A673 (cell line): ENCODE measurements around the gene TMEM81. TPM values are rescaled to one million over a fixed set of nuclear protein-coding genes. Genes with fewer than 3 reads are reported as not detected.

Experiments used
- BruUV-seq: library from RNA; stranded (reverse); fragments of 400-500 nt; replicated peaks from 2 replicates; lab custom pipeline; 2021; lab: Mats Ljungman, UMichigan
- CTCF ChIA-PET: fragments of 300-600 bp; sonication (Branson Sonifier 250); formaldehyde crosslinking; loops from one replicate; lab custom pipeline; 2022; ENCODE audit warnings: antibody characterized with exemption; lab: Charles Lee
- POLR2A ChIA-PET: fragments of 300-600 bp; sonication (Branson Sonifier 250); formaldehyde crosslinking; loops from one replicate; lab custom pipeline; 2022; ENCODE audit warnings: antibody characterized with exemption; ENCODE audit not compliant: low non-redundant PET; lab: Charles Lee
- DNase-seq: peaks from one replicate; pipeline ENCODE4 v3.0.0-alpha.2; 2015; ENCODE audit warnings: low spot score
- H3K27ac ChIP-seq: fragments of 200-600 bp; sonication (generic); 2 replicates; pipeline ENCODE4 v1.5.1; 2016; ENCODE audit warnings: mixed run types, low read depth, mild to moderate bottlenecking, mixed read lengths, antibody characterized with exemption, low read length; ENCODE audit not compliant: poor library complexity, severe bottlenecking
- H3K27me3 ChIP-seq: fragments of 200-600 bp; sonication (generic); replicated peaks from 2 replicates; pipeline ENCODE4 v1.6.1; 2017; ENCODE audit warnings: mixed run types, low read depth, mild to moderate bottlenecking, mixed read lengths, antibody characterized with exemption, low read length; ENCODE audit not compliant: insufficient read depth, poor library complexity
- H3K36me3 ChIP-seq: fragments of 200-600 bp; sonication (generic); 2 replicates; pipeline ENCODE4 v1.6.1; 2016; ENCODE audit warnings: mixed run types, mild to moderate bottlenecking, mixed read lengths, antibody characterized with exemption, low read length; ENCODE audit not compliant: insufficient read depth, poor library complexity, severe bottlenecking
- H3K4me1 ChIP-seq: fragments of 200-600 bp; sonication (generic); 2 replicates; pipeline ENCODE4 v1.6.1; 2017; ENCODE audit warnings: mixed run types, mild to moderate bottlenecking, mixed read lengths, antibody characterized with exemption, low read length; ENCODE audit not compliant: insufficient read depth, poor library complexity, severe bottlenecking
- H3K4me3 ChIP-seq: fragments of 200-600 bp; sonication (generic); 2 replicates; pipeline ENCODE4 v1.5.1; 2016; ENCODE audit warnings: low read depth, mixed run types, mild to moderate bottlenecking, mixed read lengths, low read length; ENCODE audit not compliant: poor library complexity, severe bottlenecking
- H3K9me3 ChIP-seq: fragments of 200-600 bp; sonication (generic); 2 replicates; pipeline ENCODE4 v1.6.1; 2016; ENCODE audit warnings: mixed run types, low read depth, mild to moderate bottlenecking, mixed read lengths, antibody characterized with exemption, low read length; ENCODE audit not compliant: poor library complexity, severe bottlenecking
- CTCF ChIP-seq: fragments of 300-800, 200-600 bp; sonication (generic); conservative IDR thresholded peaks from 2 replicates; pipeline ENCODE4 v1.5.1; 2017; ENCODE audit warnings: low read depth, mild to moderate bottlenecking, antibody characterized with exemption, low read length, moderate library complexity, mixed read lengths
- EZH2 ChIP-seq: fragments of 200-600 bp; sonication (generic); IDR thresholded peaks from 2 replicates; pipeline ENCODE4 v1.6.1; 2017; ENCODE audit warnings: borderline replicate concordance, low read depth, mild to moderate bottlenecking, mixed read lengths, antibody characterized with exemption, low read length; ENCODE audit not compliant: poor library complexity, severe bottlenecking
- intact Hi-C: fragments of 100-400 bp; cut with micrococcal nuclease; formaldehyde crosslinking; loops from one replicate; pipeline ENCODE4 v1.10.0; 2022; ENCODE audit not compliant: unreplicated experiment
- total RNA-seq: library from RNA; stranded (reverse); gene quantifications from 2 replicates; pipeline ENCODE4 v1.2.3, GENCODE V29; 2021

TMEM81 gene
- total RNA-seq, 1 experiment from 2014 or later: 5.4 TPM

- no peak overlapping the region for H3K27ac ChIP-seq
- CTCF ChIA-PET: no interaction called here
- TF ChIP-seq CTCF (no peak), EZH2 (no peak)
- H3K4me3 ChIP-seq: no peak overlapping the region
- POLR2A ChIA-PET: no interaction called here
- intact Hi-C loops: no loop called here
- H3K36me3 ChIP-seq: no peaks in the 10 kb centered on the region
- BruUV-seq: no TSS peak
- no peaks in the 10 kb centered on the region for H3K27me3 ChIP-seq
- no peak for DNase-seq
- no peaks in the 10 kb centered on the region for H3K4me1 ChIP-seq
- H3K9me3 ChIP-seq: no peaks in the 10 kb centered on the region
Observed at GRCh38 chr1:205053296-205053695, 31.0 kb downstream of the TMEM81 start.

- no peak for DNase-seq
- Histone ChIP-seq H3K27me3 (no peaks in the 10 kb centered on the region), H3K27ac (no peak overlapping the region), H3K36me3 (no peaks in the 10 kb centered on the region), H3K9me3 (no peaks in the 10 kb centered on the region), H3K4me3 (no peak overlapping the region), H3K4me1 (no peaks in the 10 kb centered on the region)
- no peak for TF ChIP-seq EZH2
- no peak for TF ChIP-seq CTCF
- BruUV-seq: no TSS peak
- ChIA-PET CTCF (no interaction called here), POLR2A (no interaction called here)
- intact Hi-C loops: no loop called here
Observed at GRCh38 chr1:205052690-205053089, 31.6 kb downstream of the TMEM81 start.

DNA sequence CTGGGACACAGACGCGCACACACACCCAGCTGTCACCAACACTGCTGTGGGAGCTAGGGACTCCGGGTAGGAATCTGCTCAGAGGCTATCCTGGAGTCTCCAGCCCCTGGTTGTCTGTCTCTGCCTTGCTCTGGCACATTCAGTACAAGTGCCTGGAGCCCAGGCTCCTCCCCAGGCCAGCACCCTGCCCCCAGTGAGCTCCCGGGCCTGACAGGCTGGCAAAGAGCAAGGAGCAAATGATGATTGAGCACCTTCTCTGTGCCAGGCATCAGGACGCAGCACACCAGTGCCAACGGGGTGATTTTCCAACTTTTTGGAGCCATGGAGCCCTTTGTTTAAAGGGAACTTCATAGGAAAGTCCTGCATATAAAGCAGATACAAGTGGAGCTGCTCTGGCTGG lies 34.8 kb downstream of the TMEM81 start:
- POLR2A ChIA-PET: no interaction called here
- no peak overlapping the region for H3K4me3 ChIP-seq

More for the DNA sequence above, 34.8 kb downstream of the TMEM81 start:
- no peak for DNase-seq
- intact Hi-C loops: no loop called here
- Histone ChIP-seq H3K9me3 (no peaks in the 10 kb centered on the region), H3K27me3 (peaks cover 24% of the 10 kb centered on the region), H3K27ac (no peak overlapping the region), H3K36me3 (no peaks in the 10 kb centered on the region), H3K4me1 (no peaks in the 10 kb centered on the region)
- no TSS peak for BruUV-seq
- TF ChIP-seq EZH2 (no peak), CTCF (no peak)
- CTCF ChIA-PET: no interaction called here
